ENCODE measurements around the gene LDLRAP1.

- TF ChIP-seq CTCF (IDR thresholded peaks at IDR 0.05; ENCODE audit: low read depth, low read length): no peak
- no peak for TF ChIP-seq EZH2phosphoT487 (IDR thresholded peaks at IDR 0.05; ENCODE audit: low read depth)
These were observed 1.3 kb upstream of the LDLRAP1 start for GRCh38 chr1:25541889-25542658.

Measured in OCI-LY3 (cell line).